HS-5 (cell line): Measurements from ENCODE around the gene ADRB1.

Experiments used
- DNase-seq: peaks from one replicate; pipeline ENCODE4 v3.0.0-alpha.2; 2012; ENCODE audit warnings: low read depth

ADRB1 gene

GRCh38 chr10:114043532-114044246 lies at the start of gene ADRB1:
Gene ADRB1 (plus strand): TSS chr10:114043866. CDS start chr10:114044133, 267 bp downstream.
- DNase-seq: no peak

GRCh38 chr10:113995201-113995600 lies 48.5 kb upstream of the ADRB1 start:
- DNase-seq: no peak

GRCh38 chr10:113997428-113997827 lies 46.2 kb upstream of the ADRB1 start:
- no peak for DNase-seq

- DNase-seq: no peak
These were observed 44.1 kb upstream of the ADRB1 start for GRCh38 chr10:113999531-113999930.

GRCh38 chr10:114000457-114001010 lies 43.1 kb upstream of the ADRB1 start:
- DNase-seq: no peak

- no peak for DNase-seq
These were observed 41.2 kb upstream of the ADRB1 start for GRCh38 chr10:114002422-114002821.

GRCh38 chr10:114003161-114003941 lies 40.3 kb upstream of the ADRB1 start:
- DNase-seq: no peak

- no peak for DNase-seq
These were observed 34.2 kb upstream of the ADRB1 start for GRCh38 chr10:114009281-114009996.

GRCh38 chr10:114010316-114010715 lies 33.4 kb upstream of the ADRB1 start:
- no peak for DNase-seq

- DNase-seq: no peak
These were observed 31.0 kb upstream of the ADRB1 start for GRCh38 chr10:114012650-114013049.

- DNase-seq: no peak
These were observed 28.0 kb upstream of the ADRB1 start for GRCh38 chr10:114015708-114016107.

GRCh38 chr10:114017271-114017670 lies 26.4 kb upstream of the ADRB1 start:
- DNase-seq: no peak

GRCh38 chr10:114017873-114018272 lies 25.8 kb upstream of the ADRB1 start:
- no peak for DNase-seq

- no peak for DNase-seq
These were observed 24.4 kb upstream of the ADRB1 start for GRCh38 chr10:114019226-114019625.

GRCh38 chr10:114021154-114021553 lies 22.5 kb upstream of the ADRB1 start:
- DNase-seq: no peak

- DNase-seq: no peak
These were observed 21.7 kb upstream of the ADRB1 start for GRCh38 chr10:114021717-114022680.

- no peak for DNase-seq
These were observed 20.7 kb upstream of the ADRB1 start for GRCh38 chr10:114022766-114023597.

GRCh38 chr10:114024876-114025610 lies 18.6 kb upstream of the ADRB1 start:
- no peak for DNase-seq

GRCh38 chr10:114025611-114026130 lies 18.0 kb upstream of the ADRB1 start:
- no peak for DNase-seq
